ENCODE measurements around the gene RD3L. TPM values are rescaled to one million over a fixed set of nuclear protein-coding genes. Genes with fewer than 3 reads are reported as not detected.

RD3L gene
- total RNA-seq, 1 donor from 2014 or later, result not detected

DNA sequence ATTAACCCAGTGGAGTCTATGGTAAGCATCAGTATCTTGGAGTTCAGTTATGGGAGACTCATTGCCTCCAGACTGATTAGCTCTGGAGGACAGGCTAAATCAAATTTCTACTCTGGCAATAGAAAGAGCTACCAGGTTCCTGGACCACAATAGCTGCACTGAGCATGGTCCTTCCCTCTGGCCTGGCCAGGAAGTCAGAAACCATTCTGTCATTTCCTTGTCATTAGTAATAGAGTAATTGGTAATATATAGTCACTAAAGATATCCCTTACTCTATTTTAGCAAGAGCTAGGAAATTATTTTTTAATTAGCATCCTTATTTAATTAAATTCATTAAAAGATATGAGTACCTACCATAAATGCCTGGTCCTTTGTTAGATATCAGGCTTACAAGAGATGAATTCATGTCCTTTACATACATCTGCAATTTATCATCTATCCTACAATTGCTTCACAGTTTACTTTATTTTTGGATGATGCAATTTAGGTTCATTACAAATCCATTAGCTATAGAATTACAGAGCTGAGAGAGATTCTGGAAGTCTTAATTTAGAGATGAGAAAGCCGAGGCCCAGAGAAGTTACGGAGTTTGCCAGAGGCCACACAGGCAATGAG is 37.7 kb downstream of the RD3L start:
- Histone ChIP-seq H3K9me3 (no peaks in the 10 kb centered on the region), H3K27me3 (no peaks in the 10 kb centered on the region), H3K4me1 (no peaks in the 10 kb centered on the region), H3K27ac (no peak overlapping the region), H3K36me3 (no peaks in the 10 kb centered on the region), H3K4me3 (no peak overlapping the region)
- DNase-seq (ENCODE audit: extremely low spot score in 2 of 2), result no peak
- intact Hi-C loops (cut with DNase I), result no loop called here
- TF ChIP-seq POLR2AphosphoS5 (IDR thresholded peaks at IDR 0.05; ENCODE audit: insufficient read depth in 1 of 2, low read depth in 1 of 2) (no peak), POLR2A (IDR thresholded peaks at IDR 0.05) (no peak)
- TF ChIP-seq, protein P1, sequence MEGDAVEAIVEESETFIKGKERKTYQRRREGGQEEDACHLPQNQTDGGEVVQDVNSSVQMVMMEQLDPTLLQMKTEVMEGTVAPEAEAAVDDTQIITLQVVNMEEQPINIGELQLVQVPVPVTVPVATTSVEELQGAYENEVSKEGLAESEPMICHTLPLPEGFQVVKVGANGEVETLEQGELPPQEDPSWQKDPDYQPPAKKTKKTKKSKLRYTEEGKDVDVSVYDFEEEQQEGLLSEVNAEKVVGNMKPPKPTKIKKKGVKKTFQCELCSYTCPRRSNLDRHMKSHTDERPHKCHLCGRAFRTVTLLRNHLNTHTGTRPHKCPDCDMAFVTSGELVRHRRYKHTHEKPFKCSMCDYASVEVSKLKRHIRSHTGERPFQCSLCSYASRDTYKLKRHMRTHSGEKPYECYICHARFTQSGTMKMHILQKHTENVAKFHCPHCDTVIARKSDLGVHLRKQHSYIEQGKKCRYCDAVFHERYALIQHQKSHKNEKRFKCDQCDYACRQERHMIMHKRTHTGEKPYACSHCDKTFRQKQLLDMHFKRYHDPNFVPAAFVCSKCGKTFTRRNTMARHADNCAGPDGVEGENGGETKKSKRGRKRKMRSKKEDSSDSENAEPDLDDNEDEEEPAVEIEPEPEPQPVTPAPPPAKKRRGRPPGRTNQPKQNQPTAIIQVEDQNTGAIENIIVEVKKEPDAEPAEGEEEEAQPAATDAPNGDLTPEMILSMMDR (IDR thresholded peaks at IDR 0.05), result no peak

DNA sequence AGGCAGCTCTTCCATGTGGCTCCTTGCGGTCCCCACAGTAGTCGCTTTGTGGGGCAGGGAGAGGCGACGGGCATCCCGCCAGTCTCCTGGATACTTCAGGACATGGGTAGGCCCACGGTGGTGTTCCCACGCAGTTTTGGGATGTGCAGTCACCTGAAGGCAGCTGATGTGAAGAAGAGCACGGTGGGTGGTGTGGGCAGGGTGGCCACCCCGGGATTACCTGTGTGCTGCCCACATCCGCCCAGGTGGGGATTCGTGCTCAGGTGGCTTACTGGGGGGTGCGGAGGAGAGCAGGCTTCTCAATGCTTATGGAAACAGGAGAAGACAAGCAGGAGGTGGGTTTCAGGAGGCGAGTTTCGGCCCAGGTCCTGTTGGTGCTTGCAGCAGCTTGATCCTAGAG is 42.5 kb downstream of the RD3L start:
- no peak for TF ChIP-seq POLR2A (IDR thresholded peaks at IDR 0.05)
- TF ChIP-seq POLR2AphosphoS5 (IDR thresholded peaks at IDR 0.05; ENCODE audit: insufficient read depth in 1 of 2, low read depth in 1 of 2), result no peak

DNA sequence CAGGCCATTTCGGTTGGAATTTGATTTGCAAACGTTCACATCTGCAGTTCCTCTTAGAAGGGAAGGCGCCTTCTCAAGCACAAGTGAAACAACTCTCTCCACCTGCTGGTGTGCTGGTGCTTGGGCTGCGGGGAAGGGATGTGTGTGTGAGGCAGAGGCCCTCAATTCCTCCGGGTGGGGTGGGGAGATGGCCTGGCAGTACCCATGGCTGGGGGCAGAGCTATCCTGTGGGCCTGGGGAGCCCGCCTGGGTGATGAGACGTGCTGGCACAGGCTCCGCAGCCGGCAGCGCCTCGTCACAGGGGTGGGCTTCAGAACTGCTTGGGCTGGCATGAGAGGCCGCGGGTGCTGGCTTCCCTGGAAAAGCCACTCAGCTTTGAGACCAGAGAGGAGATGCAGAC is 43.0 kb downstream of the RD3L start:
- DNase-seq (ENCODE audit: extremely low spot score in 2 of 2), result no peak
- no peaks in the 10 kb centered on the region for H3K4me1 ChIP-seq
- no peaks in the 10 kb centered on the region for H3K36me3 ChIP-seq
- no peaks in the 10 kb centered on the region for H3K9me3 ChIP-seq
- H3K27ac ChIP-seq, result no peak overlapping the region
- intact Hi-C loops (cut with DNase I), result loop anchor here (10.0 kb wide), 1 partner anchor 95 kb away; no protein-coding TSS in a partner anchor
- no peaks in the 10 kb centered on the region for H3K27me3 ChIP-seq
- no peak for TF ChIP-seq POLR2A (IDR thresholded peaks at IDR 0.05)
- no peak for TF ChIP-seq POLR2AphosphoS5 (IDR thresholded peaks at IDR 0.05; ENCODE audit: insufficient read depth in 1 of 2, low read depth in 1 of 2)
- TF ChIP-seq, protein P1 (IDR thresholded peaks at IDR 0.05), result no peak
- H3K4me3 ChIP-seq, result no peak overlapping the region

More for the DNA sequence above, 42.5 kb downstream of the RD3L start:
- no peaks in the 10 kb centered on the region for H3K9me3 ChIP-seq
- no peaks in the 10 kb centered on the region for H3K4me1 ChIP-seq
- no peak overlapping the region for H3K27ac ChIP-seq
- no peaks in the 10 kb centered on the region for H3K36me3 ChIP-seq
- H3K4me3 ChIP-seq, result no peak overlapping the region
- intact Hi-C loops (cut with DNase I), result loop anchor here (10.0 kb wide), 1 partner anchor 95 kb away; no protein-coding TSS in a partner anchor
- H3K27me3 ChIP-seq, result no peaks in the 10 kb centered on the region
- DNase-seq (ENCODE audit: extremely low spot score in 2 of 2), result no peak

DNA sequence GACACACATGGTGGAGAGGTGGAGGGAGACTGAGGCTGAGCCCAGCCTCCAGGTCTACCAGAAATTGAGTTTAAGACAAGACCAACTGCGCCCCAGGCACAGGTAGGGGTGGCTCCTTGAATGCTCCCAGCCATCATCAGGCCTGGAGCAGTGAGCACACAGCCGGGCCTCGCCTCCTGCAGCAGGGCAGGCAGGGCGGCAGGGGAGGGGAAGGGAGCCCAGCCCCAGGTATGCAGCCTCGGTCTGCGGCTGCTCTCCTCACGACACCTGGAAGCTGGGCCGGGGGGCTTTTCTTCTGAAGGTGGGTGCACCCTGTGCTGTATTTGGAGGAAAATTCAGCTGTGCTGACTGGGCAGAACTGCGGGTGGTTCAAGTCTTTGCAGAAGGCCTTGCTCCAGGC is 43.6 kb downstream of the RD3L start:
- no peak for DNase-seq (ENCODE audit: extremely low spot score in 2 of 2)
- Histone ChIP-seq H3K9me3 (no peaks in the 10 kb centered on the region), H3K27me3 (no peaks in the 10 kb centered on the region), H3K4me3 (no peak overlapping the region), H3K36me3 (no peaks in the 10 kb centered on the region), H3K4me1 (no peaks in the 10 kb centered on the region), H3K27ac (no peak overlapping the region)
- intact Hi-C loops (cut with DNase I), result loop anchor here (10.0 kb wide), 1 partner anchor 94 kb away; no protein-coding TSS in a partner anchor
- TF ChIP-seq, protein P1 (IDR thresholded peaks at IDR 0.05), result no peak
- TF ChIP-seq POLR2A (IDR thresholded peaks at IDR 0.05) (no peak), POLR2AphosphoS5 (IDR thresholded peaks at IDR 0.05; ENCODE audit: insufficient read depth in 1 of 2, low read depth in 1 of 2) (no peak)

DNA sequence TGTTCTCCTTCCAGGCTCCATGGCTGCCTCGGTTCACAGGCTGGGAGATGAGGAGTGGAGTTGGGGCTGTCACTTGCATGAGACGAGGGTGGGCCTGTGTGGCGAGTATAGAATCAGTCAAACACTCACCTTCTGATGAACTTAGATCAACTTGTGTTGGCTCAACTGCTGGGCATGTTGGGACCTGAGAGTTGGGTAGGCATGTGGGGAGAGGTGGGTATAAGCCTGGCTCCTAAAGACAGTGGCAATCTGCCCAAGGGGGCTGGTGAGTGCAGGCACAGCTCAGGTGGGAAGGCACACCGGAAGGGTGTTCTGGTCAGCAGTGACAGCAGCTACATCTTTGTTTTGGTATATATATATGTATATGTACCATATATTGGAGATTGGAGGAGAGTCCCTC is 44.1 kb downstream of the RD3L start:
- H3K27ac ChIP-seq, result no peak overlapping the region
- no peak overlapping the region for H3K4me3 ChIP-seq
- no peak for DNase-seq (ENCODE audit: extremely low spot score in 2 of 2)
- no peaks in the 10 kb centered on the region for H3K36me3 ChIP-seq
- no peaks in the 10 kb centered on the region for H3K9me3 ChIP-seq
- intact Hi-C loops (cut with DNase I), result loop anchor here (10.0 kb wide), 1 partner anchor 93 kb away; no protein-coding TSS in a partner anchor
- H3K4me1 ChIP-seq, result no peaks in the 10 kb centered on the region
- TF ChIP-seq POLR2A (IDR thresholded peaks at IDR 0.05), result no peak
- TF ChIP-seq POLR2AphosphoS5 (IDR thresholded peaks at IDR 0.05; ENCODE audit: insufficient read depth in 1 of 2, low read depth in 1 of 2), result no peak
- TF ChIP-seq, protein P1 (IDR thresholded peaks at IDR 0.05), result no peak
- H3K27me3 ChIP-seq, result no peaks in the 10 kb centered on the region

All from vagina (tissue), 2 donors.